ENCODE results near the gene METTL26. TPM values are rescaled to one million over a fixed set of nuclear protein-coding genes. Genes with fewer than 3 reads are reported as not detected.

Gene METTL26
- total and polyA plus RNA-seq, 4 donors = 26.3 to 69.1 (median 41.4) TPM

DNA sequence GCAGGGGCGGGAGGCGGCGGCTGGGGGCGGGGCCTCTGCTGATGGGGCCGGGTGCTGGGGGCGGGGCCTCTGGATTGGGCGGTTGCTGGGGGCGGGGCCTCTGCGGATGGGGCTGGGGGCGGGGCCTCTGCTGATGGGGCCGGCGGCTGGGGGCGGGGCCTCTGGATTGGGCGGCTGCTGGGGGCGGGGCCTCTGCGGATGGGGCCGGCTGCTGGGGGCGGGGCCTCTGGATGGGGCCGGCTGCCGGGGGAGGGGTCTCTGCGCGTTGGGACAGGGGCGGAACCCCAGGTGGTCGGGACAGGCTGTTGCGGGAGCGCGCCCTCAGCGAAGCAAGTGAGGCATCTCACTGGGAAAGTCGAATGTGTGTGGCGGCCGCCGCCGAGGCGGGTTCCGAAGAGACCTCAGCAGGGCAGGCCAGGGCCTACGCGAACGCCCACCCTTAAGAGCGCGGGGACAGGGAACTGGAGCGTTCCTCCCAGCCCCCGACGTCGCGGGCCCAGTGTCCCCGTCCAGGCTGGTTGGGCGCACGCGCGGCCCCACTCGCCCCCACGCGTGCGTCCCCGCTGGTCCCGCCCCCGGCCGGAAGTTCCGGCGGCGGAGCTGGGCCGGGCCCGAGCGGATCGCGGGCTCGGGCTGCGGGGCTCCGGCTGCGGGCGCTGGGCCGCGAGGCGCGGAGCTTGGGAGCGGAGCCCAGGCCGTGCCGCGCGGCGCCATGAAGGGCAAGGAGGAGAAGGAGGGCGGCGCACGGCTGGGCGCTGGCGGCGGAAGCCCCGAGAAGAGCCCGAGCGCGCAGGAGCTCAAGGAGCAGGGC, 43.9 kb upstream of the METTL26 start, which contains the start of gene STUB1:
TSS of gene STUB1 (plus strand) at position 597 of the 811 bp plus-strand sequence. CDS start at position 713, 116 bp downstream.
- Histone ChIP-seq H3K9me3 (ENCODE audit: control insufficient read depth in 4 of 4, low read length in 3 of 4) (no peaks in the 10 kb centered on the region), H3K36me3 (ENCODE audit: control insufficient read depth in 4 of 4, insufficient read depth in 3 of 4, low read depth in 1 of 4, low read length in 3 of 4) (peaks cover 8 to 14% (median 12%) of the 10 kb centered on the region in 4 donors), H3K27ac (ENCODE audit: low read depth in 1 of 2, low read length in 2 of 2) (peak within 1 kb of the TSS; percentile 93 to 94), H3K4me3 (ENCODE audit: low read depth in 1 of 3, low read length in 3 of 3) (peak within 1 kb of the TSS; percentile 77 to 83 (median 81)), H3K4me1 (ENCODE audit: control insufficient read depth in 4 of 4, insufficient read depth in 4 of 4, low read length in 3 of 4) (peaks cover 31 to 63% (median 49%) of the 10 kb centered on the region in 4 donors), H3K9ac (ENCODE audit: low read depth in 1 of 2, low read length in 2 of 2) (peak within 1 kb of the TSS; percentile 60 to 78), H3K27me3 (ENCODE audit: control insufficient read depth in 4 of 4, insufficient read depth in 4 of 4, low read length in 3 of 4) (no peaks in the 10 kb centered on the region)
- DNase-seq (ENCODE audit: low spot score) = peak; percentile 96
- TF ChIP-seq SP1 (IDR thresholded peaks at IDR 0.05) = peak; percentile 30
- TF ChIP-seq, protein P1, sequence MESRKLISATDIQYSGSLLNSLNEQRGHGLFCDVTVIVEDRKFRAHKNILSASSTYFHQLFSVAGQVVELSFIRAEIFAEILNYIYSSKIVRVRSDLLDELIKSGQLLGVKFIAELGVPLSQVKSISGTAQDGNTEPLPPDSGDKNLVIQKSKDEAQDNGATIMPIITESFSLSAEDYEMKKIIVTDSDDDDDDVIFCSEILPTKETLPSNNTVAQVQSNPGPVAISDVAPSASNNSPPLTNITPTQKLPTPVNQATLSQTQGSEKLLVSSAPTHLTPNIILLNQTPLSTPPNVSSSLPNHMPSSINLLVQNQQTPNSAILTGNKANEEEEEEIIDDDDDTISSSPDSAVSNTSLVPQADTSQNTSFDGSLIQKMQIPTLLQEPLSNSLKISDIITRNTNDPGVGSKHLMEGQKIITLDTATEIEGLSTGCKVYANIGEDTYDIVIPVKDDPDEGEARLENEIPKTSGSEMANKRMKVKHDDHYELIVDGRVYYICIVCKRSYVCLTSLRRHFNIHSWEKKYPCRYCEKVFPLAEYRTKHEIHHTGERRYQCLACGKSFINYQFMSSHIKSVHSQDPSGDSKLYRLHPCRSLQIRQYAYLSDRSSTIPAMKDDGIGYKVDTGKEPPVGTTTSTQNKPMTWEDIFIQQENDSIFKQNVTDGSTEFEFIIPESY (IDR thresholded peaks at IDR 0.05) = no peak
- no peak for TF ChIP-seq RAD21 (IDR thresholded peaks at IDR 0.05)
- TF ChIP-seq TAF1 (conservative IDR thresholded peaks at IDR 0.05) = no peak
- TF ChIP-seq GABPA (IDR thresholded peaks at IDR 0.05 in 1 of 2, conservative IDR thresholded peaks at IDR 0.05 in 1 of 2) = peak in 1 of 2 donors; percentile 76
- TF ChIP-seq NR2F2 (IDR thresholded peaks at IDR 0.05) = no peak
- no peak for TF ChIP-seq RXRA (IDR thresholded peaks at IDR 0.05)
- TF ChIP-seq, protein P2, sequence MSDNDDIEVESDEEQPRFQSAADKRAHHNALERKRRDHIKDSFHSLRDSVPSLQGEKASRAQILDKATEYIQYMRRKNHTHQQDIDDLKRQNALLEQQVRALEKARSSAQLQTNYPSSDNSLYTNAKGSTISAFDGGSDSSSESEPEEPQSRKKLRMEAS (IDR thresholded peaks at IDR 0.05) = no peak
- TF ChIP-seq EGR1 (IDR thresholded peaks at IDR 0.05; ENCODE audit: low read depth in 2 of 2) = no peak
- no peak for TF ChIP-seq YY1 (IDR thresholded peaks at IDR 0.05)
- TF ChIP-seq, protein P3, sequence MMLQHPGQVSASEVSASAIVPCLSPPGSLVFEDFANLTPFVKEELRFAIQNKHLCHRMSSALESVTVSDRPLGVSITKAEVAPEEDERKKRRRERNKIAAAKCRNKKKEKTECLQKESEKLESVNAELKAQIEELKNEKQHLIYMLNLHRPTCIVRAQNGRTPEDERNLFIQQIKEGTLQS (IDR thresholded peaks at IDR 0.05) = no peak
- no peak for TF ChIP-seq FOXA1 (IDR thresholded peaks at IDR 0.05)
- WGBS = 1% methylated on average over 91 of the region's 91 CpGs

DNA sequence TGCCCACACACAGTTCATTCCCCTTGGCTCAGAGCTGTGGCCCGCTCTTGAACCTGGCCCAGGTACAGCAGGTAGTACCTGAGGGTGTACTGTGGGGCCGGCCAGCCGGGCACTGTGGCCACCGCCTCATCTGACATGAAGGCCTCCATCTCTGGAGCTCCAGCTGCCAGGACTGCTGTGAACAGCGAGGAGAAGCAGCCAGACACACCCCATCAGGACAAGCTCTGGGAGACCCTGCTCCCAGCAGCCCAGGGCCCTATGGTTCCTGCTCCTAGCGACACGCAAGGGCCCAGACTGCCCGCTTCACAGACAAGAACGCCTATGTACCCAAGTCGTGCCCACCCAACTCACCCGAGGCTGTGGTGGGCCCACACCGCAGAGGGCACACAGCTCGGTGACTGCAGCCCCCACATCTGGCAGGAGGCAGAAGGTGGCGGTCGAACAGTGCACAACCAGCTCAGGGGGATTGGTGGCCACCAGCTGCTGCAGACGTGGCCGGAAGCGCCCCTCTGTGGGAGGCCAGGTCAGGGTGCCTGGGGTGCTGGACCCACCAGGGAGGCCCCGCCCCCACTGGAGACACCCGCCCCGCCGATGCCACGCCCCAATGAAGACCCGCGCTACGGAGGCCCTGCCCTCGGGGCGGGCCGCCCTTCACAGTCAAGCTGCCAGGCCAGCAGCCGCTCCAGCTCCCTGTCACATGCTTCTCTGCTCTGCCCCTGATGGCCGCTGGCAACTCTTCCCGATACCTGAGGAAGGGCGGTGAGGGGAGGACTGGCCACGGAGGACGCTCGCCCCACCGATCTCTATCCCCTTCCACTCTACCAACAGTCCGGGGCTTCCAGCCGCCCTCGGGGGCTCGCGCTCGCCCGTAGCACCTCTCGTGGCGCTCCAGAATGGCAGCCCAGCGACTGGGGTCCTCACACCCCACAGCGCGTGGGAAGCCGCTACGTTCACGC, 43.0 kb upstream of the METTL26 start:
- DNase-seq (ENCODE audit: low spot score) = peak; percentile 71
- Histone ChIP-seq H3K9ac (ENCODE audit: low read depth in 1 of 2, low read length in 2 of 2) (peak overlapping the region in 1 of 2 donors; percentile 26), H3K4me1 (ENCODE audit: control insufficient read depth in 4 of 4, insufficient read depth in 4 of 4, low read length in 3 of 4) (peaks cover 24 to 61% (median 44%) of the 10 kb centered on the region in 4 donors), H3K4me3 (ENCODE audit: low read depth in 1 of 3, low read length in 3 of 3) (peak overlapping the region in 2 of 3 donors; percentile 36 to 52), H3K27me3 (ENCODE audit: control insufficient read depth in 4 of 4, insufficient read depth in 4 of 4, low read length in 3 of 4) (no peaks in the 10 kb centered on the region), H3K36me3 (ENCODE audit: control insufficient read depth in 4 of 4, insufficient read depth in 3 of 4, low read depth in 1 of 4, low read length in 3 of 4) (peaks cover 8 to 14% (median 12%) of the 10 kb centered on the region in 4 donors), H3K9me3 (ENCODE audit: control insufficient read depth in 4 of 4, low read length in 3 of 4) (no peaks in the 10 kb centered on the region), H3K27ac (ENCODE audit: low read depth in 1 of 2, low read length in 2 of 2) (peak overlapping the region; percentile 68 to 72)
- 32% methylated on average over 52 of the region's 52 CpGs for whole genome bisulfite sequencing
- TF ChIP-seq GABPA (IDR thresholded peaks at IDR 0.05 in 1 of 2, conservative IDR thresholded peaks at IDR 0.05 in 1 of 2) = no peak
- TF ChIP-seq FOXA1 (IDR thresholded peaks at IDR 0.05) = no peak
- TF ChIP-seq, protein P4, sequence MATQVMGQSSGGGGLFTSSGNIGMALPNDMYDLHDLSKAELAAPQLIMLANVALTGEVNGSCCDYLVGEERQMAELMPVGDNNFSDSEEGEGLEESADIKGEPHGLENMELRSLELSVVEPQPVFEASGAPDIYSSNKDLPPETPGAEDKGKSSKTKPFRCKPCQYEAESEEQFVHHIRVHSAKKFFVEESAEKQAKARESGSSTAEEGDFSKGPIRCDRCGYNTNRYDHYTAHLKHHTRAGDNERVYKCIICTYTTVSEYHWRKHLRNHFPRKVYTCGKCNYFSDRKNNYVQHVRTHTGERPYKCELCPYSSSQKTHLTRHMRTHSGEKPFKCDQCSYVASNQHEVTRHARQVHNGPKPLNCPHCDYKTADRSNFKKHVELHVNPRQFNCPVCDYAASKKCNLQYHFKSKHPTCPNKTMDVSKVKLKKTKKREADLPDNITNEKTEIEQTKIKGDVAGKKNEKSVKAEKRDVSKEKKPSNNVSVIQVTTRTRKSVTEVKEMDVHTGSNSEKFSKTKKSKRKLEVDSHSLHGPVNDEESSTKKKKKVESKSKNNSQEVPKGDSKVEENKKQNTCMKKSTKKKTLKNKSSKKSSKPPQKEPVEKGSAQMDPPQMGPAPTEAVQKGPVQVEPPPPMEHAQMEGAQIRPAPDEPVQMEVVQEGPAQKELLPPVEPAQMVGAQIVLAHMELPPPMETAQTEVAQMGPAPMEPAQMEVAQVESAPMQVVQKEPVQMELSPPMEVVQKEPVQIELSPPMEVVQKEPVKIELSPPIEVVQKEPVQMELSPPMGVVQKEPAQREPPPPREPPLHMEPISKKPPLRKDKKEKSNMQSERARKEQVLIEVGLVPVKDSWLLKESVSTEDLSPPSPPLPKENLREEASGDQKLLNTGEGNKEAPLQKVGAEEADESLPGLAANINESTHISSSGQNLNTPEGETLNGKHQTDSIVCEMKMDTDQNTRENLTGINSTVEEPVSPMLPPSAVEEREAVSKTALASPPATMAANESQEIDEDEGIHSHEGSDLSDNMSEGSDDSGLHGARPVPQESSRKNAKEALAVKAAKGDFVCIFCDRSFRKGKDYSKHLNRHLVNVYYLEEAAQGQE (IDR thresholded peaks at IDR 0.05) = no peak
- TF ChIP-seq, protein P5, sequence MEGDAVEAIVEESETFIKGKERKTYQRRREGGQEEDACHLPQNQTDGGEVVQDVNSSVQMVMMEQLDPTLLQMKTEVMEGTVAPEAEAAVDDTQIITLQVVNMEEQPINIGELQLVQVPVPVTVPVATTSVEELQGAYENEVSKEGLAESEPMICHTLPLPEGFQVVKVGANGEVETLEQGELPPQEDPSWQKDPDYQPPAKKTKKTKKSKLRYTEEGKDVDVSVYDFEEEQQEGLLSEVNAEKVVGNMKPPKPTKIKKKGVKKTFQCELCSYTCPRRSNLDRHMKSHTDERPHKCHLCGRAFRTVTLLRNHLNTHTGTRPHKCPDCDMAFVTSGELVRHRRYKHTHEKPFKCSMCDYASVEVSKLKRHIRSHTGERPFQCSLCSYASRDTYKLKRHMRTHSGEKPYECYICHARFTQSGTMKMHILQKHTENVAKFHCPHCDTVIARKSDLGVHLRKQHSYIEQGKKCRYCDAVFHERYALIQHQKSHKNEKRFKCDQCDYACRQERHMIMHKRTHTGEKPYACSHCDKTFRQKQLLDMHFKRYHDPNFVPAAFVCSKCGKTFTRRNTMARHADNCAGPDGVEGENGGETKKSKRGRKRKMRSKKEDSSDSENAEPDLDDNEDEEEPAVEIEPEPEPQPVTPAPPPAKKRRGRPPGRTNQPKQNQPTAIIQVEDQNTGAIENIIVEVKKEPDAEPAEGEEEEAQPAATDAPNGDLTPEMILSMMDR (IDR thresholded peaks at IDR 0.05; ENCODE audit: low read depth, low read length, missing input control) = no peak
- TF ChIP-seq FOXA2 (IDR thresholded peaks at IDR 0.05) = no peak
- TF ChIP-seq TAF1 (conservative IDR thresholded peaks at IDR 0.05) = no peak
- TF ChIP-seq, protein P3 (IDR thresholded peaks at IDR 0.05) = no peak
- TF ChIP-seq YY1 (IDR thresholded peaks at IDR 0.05) = no peak
- TF ChIP-seq HNF4A (conservative IDR thresholded peaks at IDR 0.05) = no peak
- TF ChIP-seq RAD21 (IDR thresholded peaks at IDR 0.05) = no peak
- TF ChIP-seq RXRA (IDR thresholded peaks at IDR 0.05) = no peak
- no peak for TF ChIP-seq NR2F2 (IDR thresholded peaks at IDR 0.05)
- TF ChIP-seq, protein P1 (IDR thresholded peaks at IDR 0.05) = no peak
